Measurements from ENCODE around the gene AADACL3. TPM values are rescaled to one million over a fixed set of nuclear protein-coding genes. Genes with fewer than 3 reads are reported as not detected.
"Not testable (repeated sequence)": the region's sequence is repeated elsewhere in the genome, so short reads cannot be mapped to it uniquely, and the experiment has no call there.

Gene AADACL3
- total RNA-seq, 1 donor from 2014 or later, result not detected

- no peak for DNase-seq (ENCODE audit: low spot score in 2 of 2, unreplicated experiment in 2 of 2)
- peaks cover 6% of the 10 kb centered on the region for H3K4me1 Mint-ChIP-seq
- H3K4me3 Mint-ChIP-seq, result no peak overlapping the region
- no peak for TF ChIP-seq CTCF (IDR thresholded peaks at IDR 0.05; ENCODE audit: unreplicated experiment)
- no peaks in the 10 kb centered on the region for H3K9me3 Mint-ChIP-seq
- H3K36me3 Mint-ChIP-seq, result no peaks in the 10 kb centered on the region
- H3K27ac Mint-ChIP-seq, result no peak overlapping the region
- peaks cover 28% of the 10 kb centered on the region for H3K27me3 Mint-ChIP-seq (ENCODE audit: low read depth)
Observed at GRCh38 chr1:12717301-12717838, 1.5 kb downstream of the AADACL3 start.

- DNase-seq (ENCODE audit: low spot score in 2 of 2, unreplicated experiment in 2 of 2), result no peak
- H3K4me3 Mint-ChIP-seq, result no peak overlapping the region
- H3K4me1 Mint-ChIP-seq, result no peaks in the 10 kb centered on the region
- H3K27ac Mint-ChIP-seq, result no peak overlapping the region
- H3K27me3 Mint-ChIP-seq (ENCODE audit: low read depth), result peaks cover 30% of the 10 kb centered on the region
- peaks cover 3% of the 10 kb centered on the region for H3K9me3 Mint-ChIP-seq
- H3K36me3 Mint-ChIP-seq, result no peaks in the 10 kb centered on the region
- TF ChIP-seq CTCF (IDR thresholded peaks at IDR 0.05; ENCODE audit: unreplicated experiment), result no peak
Observed at GRCh38 chr1:12722626-12723025, 6.7 kb downstream of the AADACL3 start.

GRCh38 chr1:12728391-12728790, 12.5 kb downstream of the AADACL3 start:
- Mint-ChIP-seq H3K27me3 (ENCODE audit: low read depth) (peaks cover 34% of the 10 kb centered on the region), H3K36me3 (peaks cover 1% of the 10 kb centered on the region), H3K9me3 (peaks cover 36% of the 10 kb centered on the region), H3K4me1 (no peaks in the 10 kb centered on the region), H3K4me3 (no peak overlapping the region), H3K27ac (no peak overlapping the region)
- TF ChIP-seq CTCF (IDR thresholded peaks at IDR 0.05; ENCODE audit: unreplicated experiment), result no peak
- DNase-seq (ENCODE audit: low spot score in 2 of 2, unreplicated experiment in 2 of 2), result no peak

- Mint-ChIP-seq H3K36me3 (peaks cover 1% of the 10 kb centered on the region), H3K27me3 (ENCODE audit: low read depth) (peaks cover 42% of the 10 kb centered on the region), H3K27ac (no peak overlapping the region), H3K4me3 (no peak overlapping the region), H3K9me3 (peaks cover 36% of the 10 kb centered on the region), H3K4me1 (no peaks in the 10 kb centered on the region)
- no peak for TF ChIP-seq CTCF (IDR thresholded peaks at IDR 0.05; ENCODE audit: unreplicated experiment)
- no peak for DNase-seq (ENCODE audit: low spot score in 2 of 2, unreplicated experiment in 2 of 2)
Observed at GRCh38 chr1:12730156-12730555, 14.2 kb downstream of the AADACL3 start.

- peaks cover 41% of the 10 kb centered on the region for H3K9me3 Mint-ChIP-seq
- not testable (repeated sequence) for H3K36me3 Mint-ChIP-seq; H3K27ac Mint-ChIP-seq; H3K4me1 Mint-ChIP-seq; H3K4me3 Mint-ChIP-seq; DNase-seq (ENCODE audit: low spot score in 2 of 2, unreplicated experiment in 2 of 2)
- peaks cover 37% of the 10 kb centered on the region for H3K27me3 Mint-ChIP-seq (ENCODE audit: low read depth)
Observed at GRCh38 chr1:12731084-12731483, 15.2 kb downstream of the AADACL3 start.

- Mint-ChIP-seq H3K9me3 (peaks cover 44% of the 10 kb centered on the region), H3K4me3 (no peak overlapping the region), H3K4me1 (no peaks in the 10 kb centered on the region), H3K27me3 (ENCODE audit: low read depth) (peaks cover 48% of the 10 kb centered on the region), H3K27ac (no peak overlapping the region), H3K36me3 (peaks cover 1% of the 10 kb centered on the region)
- no peak for TF ChIP-seq CTCF (IDR thresholded peaks at IDR 0.05; ENCODE audit: unreplicated experiment)
- no peak for DNase-seq (ENCODE audit: low spot score in 2 of 2, unreplicated experiment in 2 of 2)
Observed at GRCh38 chr1:12734651-12735050, 18.7 kb downstream of the AADACL3 start.
